OCI-LY7 (cell line): ENCODE measurements around the gene TPST2.

Experiments used
- EZH2phosphoT487 ChIP-seq: fragments of 200-600 bp; sonication (generic); IDR thresholded peaks from 2 replicates; pipeline ENCODE4 v1.6.1; 2018; ENCODE audit warnings: low read depth, borderline replicate concordance, mild to moderate bottlenecking, mixed run types, antibody characterized with exemption, low read length, moderate library complexity, mixed read lengths
- TF ChIP-seq, protein P1 (sequence below): fragments of 200-600 bp; sonication (generic); conservative IDR thresholded peaks from 2 replicates; pipeline ENCODE4 v1.5.1; 2014; ENCODE audit warnings: mild to moderate bottlenecking, antibody characterized with exemption, low read length, moderate library complexity, mixed read lengths

DNA sequence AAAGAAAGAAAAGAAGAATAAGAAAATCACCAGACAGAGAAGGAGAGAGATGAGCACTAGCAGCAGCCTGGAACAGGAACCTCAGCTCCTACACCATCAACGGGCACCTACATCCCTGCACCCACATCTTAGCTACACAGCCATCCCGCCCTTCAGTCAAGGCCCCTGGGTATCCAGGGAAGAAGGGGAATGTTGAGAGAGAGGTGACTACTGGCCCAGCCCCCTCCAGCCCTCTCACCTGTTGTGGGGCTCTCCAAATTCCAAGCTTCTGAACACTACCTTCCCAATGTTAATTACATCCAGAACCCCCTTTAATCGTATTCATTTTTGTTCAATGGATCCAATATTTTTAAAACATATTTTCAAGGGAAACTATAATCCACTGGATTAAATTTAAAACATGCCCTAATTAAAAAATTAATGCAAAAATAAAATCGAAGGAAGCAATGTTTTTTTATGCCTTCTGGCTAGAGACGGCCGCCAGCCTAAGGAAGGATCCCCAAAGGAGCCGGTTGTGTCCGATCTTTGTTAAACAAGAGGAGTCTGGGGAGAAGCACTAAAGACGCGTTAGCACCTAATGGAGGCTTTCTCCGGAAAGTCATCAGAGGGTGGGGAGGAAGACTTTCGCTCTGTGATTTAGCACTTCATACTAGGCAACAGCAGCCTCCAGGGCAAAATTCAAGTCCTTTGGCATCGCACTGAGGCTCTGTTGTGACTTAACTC lies 9.5 kb downstream of the TPST2 start:
- TF ChIP-seq, protein P1, sequence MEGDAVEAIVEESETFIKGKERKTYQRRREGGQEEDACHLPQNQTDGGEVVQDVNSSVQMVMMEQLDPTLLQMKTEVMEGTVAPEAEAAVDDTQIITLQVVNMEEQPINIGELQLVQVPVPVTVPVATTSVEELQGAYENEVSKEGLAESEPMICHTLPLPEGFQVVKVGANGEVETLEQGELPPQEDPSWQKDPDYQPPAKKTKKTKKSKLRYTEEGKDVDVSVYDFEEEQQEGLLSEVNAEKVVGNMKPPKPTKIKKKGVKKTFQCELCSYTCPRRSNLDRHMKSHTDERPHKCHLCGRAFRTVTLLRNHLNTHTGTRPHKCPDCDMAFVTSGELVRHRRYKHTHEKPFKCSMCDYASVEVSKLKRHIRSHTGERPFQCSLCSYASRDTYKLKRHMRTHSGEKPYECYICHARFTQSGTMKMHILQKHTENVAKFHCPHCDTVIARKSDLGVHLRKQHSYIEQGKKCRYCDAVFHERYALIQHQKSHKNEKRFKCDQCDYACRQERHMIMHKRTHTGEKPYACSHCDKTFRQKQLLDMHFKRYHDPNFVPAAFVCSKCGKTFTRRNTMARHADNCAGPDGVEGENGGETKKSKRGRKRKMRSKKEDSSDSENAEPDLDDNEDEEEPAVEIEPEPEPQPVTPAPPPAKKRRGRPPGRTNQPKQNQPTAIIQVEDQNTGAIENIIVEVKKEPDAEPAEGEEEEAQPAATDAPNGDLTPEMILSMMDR = no peak
- TF ChIP-seq EZH2phosphoT487 = no peak
